T follicular helper cell (primary cell): ENCODE results near the gene OR6V1.
"Not testable (repeated sequence)": the region's sequence is repeated elsewhere in the genome, so short reads cannot be mapped to it uniquely, and the experiment has no call there.

Experiments
- DNase-seq: peaks from one replicate; pipeline ENCODE4 v3.0.0-alpha.2; 2020; ENCODE audit warnings: low read depth

OR6V1 gene

GRCh38 chr7:143042790-143043271, 9.3 kb upstream of the OR6V1 start:
- no peak for DNase-seq

DNA sequence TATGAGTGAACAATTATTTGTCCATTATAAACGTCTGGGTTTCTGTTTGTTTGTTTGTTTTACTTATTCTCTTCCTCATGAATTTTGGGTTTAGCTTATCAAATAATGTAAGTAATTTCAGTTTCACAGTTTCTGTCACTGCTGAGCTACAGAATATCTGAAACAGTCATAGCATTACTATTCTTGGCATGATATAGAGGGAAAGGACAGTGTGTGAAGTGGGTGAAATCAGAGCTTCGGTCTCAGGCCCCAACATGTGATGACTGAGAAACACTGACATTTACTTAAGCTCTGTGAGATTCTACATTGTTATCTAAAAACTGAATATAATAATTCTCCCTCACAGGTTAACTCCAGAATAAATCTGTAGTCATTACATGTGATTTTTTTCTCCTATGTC, 8.8 kb upstream of the OR6V1 start:
- DNase-seq, result no peak

GRCh38 chr7:143046426-143046851, 5.7 kb upstream of the OR6V1 start:
- no peak for DNase-seq

DNA sequence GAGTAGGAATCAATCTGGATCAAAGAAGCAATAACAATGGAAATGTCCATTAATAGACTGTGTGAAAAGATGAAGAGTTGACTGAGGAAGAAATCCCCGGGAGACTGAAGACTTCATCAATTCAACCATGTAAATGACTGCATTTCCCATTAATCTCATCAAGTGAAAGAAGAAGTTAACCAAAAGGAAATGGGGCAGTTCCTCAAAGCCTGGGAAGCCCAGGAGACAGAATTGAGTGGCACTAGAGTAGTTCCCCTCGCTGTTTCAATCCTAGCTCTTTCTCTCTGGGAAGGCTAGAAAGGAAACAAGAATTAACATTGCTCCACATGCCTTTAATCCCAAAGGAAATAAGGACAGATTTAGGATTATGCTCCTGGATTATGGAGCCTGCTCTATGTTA, 4.8 kb upstream of the OR6V1 start:
- no peak for DNase-seq

DNA sequence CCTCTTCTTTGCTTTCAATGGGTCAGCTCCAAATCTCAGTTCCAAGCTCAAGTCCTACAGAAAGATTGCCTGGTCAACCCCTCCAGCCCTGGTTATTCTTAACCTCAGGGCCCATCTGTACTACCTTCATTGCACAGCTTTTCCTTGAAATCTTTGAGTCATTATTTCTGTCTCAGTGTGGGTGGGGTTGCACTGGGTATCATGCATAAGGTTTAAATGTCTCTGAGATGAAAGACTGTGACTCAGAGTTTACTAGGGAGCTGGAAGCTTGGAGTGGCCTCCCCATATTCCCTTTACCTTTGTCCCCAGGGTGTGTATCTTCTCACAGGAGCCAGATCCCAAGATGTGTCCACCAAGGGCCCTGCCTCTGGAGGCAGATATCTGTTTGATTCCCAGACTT, 3.3 kb upstream of the OR6V1 start:
- DNase-seq, result no peak

DNA sequence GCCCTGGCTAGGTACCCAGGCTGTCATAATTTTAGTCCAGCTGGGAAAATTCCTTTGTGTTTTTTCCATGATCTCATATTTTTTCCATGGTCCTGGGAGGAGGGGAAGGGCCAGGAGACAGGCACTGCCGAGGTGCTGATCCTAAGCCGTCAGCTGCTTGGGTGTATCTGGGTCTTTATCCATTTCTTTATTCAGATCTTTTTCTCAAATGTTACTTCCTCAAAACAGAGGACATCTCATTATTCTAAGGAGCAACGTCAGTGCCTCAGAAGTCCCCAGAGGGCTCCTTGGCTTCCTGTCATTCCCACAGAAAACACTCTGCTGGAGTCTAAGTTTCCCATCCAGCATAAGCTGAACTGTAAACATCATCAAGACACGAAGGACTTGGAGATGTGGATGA, 2.8 kb upstream of the OR6V1 start:
- no peak for DNase-seq

GRCh38 chr7:143050931-143051330, 1.2 kb upstream of the OR6V1 start:
- no peak for DNase-seq

GRCh38 chr7:143054621-143055020, 2.5 kb downstream of the OR6V1 start:
- no peak for DNase-seq

- DNase-seq, result no peak
Measured at GRCh38 chr7:143055754-143056153, 3.6 kb downstream of the OR6V1 start.

DNA sequence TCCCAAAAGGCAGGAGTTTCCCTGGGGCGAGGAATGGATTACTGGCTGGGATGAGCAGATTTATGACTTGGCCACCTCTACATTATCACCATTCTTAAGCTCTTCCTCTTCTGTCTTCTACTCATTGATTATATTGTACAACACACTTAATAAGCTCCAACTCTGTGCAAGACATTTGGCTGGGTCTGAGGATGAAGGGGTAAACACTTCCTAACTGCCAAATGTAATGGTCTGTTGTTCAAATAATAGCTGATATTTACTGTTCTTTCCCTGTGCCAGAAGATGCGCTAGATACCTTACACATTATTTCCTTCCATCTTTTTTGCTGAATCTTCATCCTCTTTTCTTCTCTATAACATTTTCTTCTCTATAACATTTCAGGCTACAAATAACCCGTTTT, 11.6 kb downstream of the OR6V1 start:
- DNase-seq, result no peak

DNA sequence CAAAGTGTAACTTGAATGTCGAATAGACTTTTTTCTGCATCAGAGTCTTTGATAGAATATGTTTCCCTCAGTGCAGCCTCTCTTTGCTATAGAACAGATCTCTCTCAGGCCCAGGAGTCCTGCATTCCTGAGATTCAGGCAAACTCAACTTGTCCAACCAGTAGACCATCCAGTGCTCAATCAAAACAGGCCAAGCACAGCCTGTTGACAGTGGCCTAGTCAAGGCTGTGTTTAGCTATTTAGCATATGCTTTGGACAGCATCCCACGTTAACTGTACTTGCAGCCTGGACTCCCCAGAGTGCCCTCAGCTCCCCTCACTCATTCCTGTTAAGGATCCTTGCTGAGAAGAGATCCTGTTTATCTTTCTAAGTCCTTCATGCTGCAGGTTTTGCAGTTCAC, 16.3 kb downstream of the OR6V1 start:
- DNase-seq, result no peak

DNA sequence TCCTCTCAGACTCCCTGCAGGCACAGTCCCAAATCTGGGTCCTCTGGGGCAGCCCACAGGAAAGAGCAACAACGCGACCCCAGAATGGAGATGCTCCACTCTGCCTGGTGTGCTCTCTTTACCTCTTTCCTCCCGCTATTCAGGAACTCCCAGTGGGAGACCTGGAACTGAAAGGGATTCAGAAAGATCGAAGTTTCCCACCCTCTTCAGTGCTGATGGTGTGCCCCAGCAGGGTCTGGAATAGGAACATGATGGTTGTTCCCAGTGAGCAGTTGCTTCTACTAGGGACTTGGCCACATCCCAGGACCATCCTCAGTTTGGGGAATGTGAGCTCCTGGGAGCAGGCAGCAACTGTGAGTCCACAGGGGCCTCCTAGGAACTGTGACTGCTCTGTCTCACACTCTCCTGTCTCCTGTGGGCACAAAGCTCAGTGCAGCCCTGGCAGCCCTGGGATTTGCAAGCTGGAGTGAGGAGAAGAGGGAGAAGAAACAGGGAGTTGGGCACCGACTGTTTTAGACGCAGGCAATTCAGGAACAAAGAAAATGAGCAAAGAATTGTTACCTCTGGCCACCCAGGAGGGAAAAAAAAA, 17.9 kb downstream of the OR6V1 start:
- DNase-seq, result no peak

DNA sequence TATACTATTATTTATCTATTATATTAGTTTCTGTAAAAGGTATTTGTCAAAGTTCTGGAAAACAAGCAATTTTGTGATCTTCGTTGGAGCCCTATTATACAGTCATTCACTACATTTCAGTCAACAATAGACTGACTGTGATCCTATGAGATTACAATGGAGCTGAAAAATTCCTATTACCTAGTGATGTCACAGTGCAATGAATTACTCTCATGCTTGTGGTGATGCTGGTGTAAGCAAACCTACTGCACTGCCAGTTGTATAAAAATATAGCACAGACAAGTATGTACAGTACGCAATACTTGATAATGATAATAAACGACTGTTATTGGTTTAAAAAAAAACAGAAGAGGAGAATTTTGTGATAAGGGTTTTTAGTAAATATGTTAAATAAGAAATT, 21.4 kb downstream of the OR6V1 start:
- DNase-seq, result no peak

- DNase-seq, result no peak
Measured at GRCh38 chr7:143074141-143074540, 22.0 kb downstream of the OR6V1 start.

GRCh38 chr7:143085109-143085508, 33.0 kb downstream of the OR6V1 start:
- DNase-seq, result no peak

- not testable (repeated sequence) for DNase-seq
Measured at GRCh38 chr7:143085610-143086009, 33.5 kb downstream of the OR6V1 start.

DNA sequence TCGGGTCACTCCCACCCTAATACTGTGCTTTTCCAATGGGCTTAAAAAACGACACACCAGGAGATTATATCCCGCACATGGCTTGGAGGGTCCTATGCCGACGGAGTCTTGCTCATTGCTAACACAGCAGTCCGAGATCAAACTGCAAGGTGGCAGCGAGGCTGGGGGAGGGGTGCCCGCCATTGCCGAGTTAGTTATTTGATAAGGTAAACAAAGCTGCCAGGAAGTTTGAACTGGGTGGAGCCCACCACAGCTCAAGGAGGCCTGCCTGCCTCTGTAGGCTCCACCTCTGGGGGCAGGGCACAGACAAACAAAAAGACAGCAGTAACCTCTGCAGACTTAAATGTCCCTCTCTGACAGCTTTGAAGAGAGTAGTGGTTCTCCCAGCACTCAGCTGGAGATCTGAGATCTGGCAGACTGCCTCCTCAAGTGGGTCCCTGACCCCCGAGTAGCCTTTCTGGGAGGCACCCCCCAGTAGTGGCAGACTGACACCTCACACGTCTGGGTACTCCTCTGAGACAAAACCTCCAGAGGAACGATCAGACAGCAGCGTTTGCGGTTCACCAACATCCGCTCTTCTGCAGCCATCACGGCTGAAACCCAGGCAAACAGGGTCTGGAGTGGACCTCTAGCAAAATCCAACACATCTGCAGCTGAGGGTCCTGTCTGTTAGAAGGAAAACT, 36.5 kb downstream of the OR6V1 start:
- not testable (repeated sequence) for DNase-seq

- no peak for DNase-seq
Measured at GRCh38 chr7:143096146-143096545, 44.0 kb downstream of the OR6V1 start.

DNA sequence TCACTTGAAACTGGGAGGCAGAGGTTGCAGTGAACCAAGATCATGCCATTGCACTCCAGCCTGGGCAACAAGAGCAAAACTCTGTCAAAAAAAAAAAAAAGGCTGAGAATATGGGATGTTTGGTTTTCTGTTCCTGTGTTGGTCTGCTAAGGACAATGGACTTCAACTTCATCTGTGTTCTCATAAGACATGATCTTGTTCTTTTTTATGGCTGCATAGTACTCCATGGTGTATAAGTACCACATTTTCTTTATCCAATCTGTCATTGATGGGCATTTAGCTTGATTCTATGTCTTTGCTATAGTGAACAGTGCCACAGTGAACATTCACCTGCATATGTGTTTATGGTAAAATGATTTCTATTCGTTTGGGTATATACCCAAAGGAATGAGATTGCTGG, 47.4 kb downstream of the OR6V1 start:
- DNase-seq, result not testable (repeated sequence)
